GM21447 (cell line): Measurements from ENCODE around the gene CDH23.

Experiments
- ATAC-seq: cut with Tn5 transposase; IDR thresholded peaks from one replicate; pipeline ENCODE4 v1.9.1; 2021; ENCODE audit not compliant: unreplicated experiment

The CDH23 gene

GRCh38 chr10:71368643-71369042, 28.1 kb upstream of the CDH23 start:
- no peak for ATAC-seq

DNA sequence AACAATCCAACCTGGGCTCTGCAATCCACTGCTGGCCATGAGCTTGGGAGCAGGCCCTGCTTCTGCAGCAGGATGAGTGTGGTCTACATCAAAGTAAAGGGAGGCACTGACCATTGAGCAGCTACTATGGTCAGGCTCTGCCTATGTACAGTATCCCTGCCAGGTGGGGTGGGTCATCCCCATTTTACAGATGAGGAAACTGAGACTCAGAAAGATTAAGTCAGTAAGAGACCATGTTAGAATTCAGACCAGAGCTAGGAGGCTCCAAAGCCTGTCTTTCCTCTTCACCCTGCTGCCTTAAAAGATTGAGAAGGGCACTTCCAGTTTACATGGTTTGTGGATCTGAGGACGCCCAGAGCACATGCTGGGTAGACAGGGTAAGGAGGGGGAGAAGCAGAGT, 27.1 kb upstream of the CDH23 start:
- no peak for ATAC-seq

DNA sequence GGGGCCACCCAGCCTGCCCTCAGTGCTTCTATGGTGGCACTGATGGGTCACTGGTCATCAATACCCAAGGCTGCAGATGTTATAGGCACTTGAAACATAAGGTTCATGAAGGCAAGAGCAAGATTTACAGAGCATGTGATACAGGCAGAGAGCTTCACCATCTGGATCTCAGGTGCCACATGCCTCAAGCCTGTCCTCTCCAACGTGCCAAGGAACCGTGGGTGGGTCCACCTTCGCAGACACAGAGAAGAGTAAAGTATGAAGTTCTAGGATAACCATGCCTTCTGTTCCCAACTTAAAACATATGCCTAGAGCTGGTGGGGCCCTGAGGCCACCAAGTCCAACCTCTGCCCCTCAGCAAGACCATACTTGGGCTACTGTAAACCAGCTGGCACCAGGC, 26.7 kb upstream of the CDH23 start:
- no peak for ATAC-seq

- peak; percentile 63 for ATAC-seq
Observed at GRCh38 chr10:71371750-71372166, 25.0 kb upstream of the CDH23 start.

DNA sequence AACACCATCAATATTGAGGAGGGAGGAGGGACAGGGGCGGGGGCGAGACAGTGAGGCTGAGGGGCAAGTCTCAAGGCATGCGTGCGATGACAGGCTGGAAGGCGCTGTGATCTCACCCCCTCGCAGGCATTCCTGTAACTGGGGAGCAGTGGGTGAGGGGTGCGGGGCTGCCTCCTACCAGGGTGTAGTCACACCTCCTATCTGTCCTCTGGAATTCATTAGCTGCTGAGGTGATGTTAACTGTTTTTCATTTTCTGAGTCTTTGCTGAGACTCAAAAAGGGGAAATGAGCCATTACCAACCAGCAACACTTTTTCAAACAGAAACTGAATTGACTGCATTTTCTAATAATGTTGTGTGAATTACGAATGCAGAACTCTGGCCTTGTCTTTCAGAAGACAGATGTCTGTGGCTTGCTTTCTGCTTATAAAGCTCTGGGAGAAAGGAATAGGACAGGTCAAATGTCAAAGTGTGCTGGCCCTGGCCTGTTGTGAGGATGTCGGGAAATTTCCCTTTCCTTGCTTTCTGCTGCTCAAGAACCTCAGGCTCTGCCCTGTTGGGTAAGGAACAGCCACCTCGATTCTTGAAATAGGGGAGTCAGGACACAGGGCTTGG, 23.7 kb upstream of the CDH23 start:
- peak; percentile 51 for ATAC-seq

DNA sequence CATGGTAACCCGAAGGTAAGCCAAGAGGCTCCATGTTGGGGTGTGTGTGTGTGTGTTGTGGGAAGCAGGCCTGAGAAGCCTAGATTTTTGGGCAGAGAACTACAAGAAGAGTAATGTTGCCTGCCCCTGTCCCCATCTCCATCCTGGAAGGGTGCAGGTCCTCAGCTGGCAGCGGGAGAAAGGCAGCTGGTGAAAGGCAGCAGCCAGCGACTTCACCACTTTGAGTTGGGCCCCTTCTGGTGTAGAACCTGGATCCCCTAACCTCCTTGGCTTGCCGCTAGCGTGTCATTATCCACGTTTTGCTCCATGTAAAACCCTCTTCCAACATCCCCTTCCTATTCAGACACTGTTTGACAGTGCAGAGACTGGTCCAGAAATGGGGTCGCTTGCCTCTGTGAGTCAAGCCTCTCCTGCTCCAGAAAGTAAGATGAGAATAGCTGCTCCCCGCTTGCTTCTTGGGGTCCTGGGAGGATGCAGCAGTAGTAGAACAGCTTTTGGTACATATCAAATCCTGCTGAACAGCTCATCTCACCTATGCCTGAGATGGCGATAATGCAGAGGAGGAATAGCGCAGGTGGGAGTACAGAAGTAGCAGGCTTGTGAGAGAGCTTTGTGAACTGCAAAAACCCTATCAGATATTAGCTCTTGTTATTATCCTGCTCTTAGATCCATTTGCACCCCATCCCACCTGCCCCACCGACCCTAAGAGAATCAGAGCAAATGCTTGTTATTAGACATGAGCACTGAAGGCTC, 22.1 kb upstream of the CDH23 start:
- no peak for ATAC-seq

DNA sequence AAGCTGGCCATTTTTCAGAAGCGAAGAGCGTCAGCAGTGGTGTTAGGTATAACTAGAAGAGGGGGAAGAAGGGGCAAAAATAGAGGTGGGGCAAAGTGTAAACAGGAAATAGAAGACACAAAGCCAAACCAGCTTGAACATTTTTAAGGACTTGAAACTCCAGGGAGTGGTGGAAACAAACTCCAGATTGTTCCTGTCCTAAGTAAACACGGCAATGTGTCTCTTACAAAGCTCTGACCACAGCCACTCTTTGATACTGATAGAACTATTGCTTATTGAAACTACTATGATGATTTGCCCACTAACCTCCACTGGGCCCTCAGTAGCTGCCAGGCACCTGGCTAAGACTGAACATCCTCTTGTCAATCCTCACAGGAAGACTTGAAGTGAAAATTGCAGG, 20.8 kb upstream of the CDH23 start:
- no peak for ATAC-seq

GRCh38 chr10:71378336-71379117, 18.2 kb upstream of the CDH23 start:
- no peak for ATAC-seq

- no peak for ATAC-seq
Observed at GRCh38 chr10:71379118-71379766, 17.5 kb upstream of the CDH23 start.

GRCh38 chr10:71380841-71381240, 15.9 kb upstream of the CDH23 start:
- ATAC-seq = no peak

DNA sequence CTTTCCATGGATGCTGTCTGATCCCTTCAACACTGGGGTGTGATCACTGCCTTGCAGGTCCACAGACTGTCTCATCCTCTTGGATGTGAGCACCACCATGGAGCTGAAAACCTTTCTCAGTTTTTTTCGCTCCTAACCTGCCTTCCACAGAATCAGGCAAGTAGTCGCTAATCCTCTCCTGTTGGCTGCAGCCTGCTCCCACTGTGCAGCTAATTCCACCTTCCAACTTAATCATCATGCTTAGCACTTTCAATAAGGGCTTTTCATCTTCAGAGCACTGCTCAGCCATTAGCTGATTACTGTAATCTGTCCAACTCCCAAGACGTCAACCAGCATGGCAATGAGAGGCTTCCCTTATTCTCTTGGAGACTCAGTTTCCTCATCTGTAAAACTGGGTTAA, 15.1 kb upstream of the CDH23 start:
- ATAC-seq = no peak

DNA sequence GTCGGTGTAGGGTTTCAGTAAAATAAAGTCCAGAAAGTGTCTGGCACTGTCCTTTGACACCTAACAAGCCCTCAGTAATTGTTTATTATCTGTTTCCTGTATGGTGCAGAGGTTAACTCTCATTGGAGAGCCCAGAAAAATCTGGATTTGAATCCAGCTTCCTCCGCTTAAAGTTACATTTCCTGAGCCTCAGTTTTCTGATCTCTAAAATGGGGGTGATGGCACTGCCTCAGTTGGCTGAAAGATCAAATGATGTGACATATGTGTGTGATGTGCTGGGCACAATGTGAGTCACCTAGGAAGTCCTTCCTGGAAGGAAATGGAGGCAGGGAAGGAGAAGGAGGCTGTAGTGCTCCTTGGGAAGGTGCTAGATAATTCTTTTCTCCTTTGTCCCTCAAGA, 14.7 kb upstream of the CDH23 start:
- no peak for ATAC-seq

GRCh38 chr10:71382757-71383156, 14.0 kb upstream of the CDH23 start:
- ATAC-seq = no peak

DNA sequence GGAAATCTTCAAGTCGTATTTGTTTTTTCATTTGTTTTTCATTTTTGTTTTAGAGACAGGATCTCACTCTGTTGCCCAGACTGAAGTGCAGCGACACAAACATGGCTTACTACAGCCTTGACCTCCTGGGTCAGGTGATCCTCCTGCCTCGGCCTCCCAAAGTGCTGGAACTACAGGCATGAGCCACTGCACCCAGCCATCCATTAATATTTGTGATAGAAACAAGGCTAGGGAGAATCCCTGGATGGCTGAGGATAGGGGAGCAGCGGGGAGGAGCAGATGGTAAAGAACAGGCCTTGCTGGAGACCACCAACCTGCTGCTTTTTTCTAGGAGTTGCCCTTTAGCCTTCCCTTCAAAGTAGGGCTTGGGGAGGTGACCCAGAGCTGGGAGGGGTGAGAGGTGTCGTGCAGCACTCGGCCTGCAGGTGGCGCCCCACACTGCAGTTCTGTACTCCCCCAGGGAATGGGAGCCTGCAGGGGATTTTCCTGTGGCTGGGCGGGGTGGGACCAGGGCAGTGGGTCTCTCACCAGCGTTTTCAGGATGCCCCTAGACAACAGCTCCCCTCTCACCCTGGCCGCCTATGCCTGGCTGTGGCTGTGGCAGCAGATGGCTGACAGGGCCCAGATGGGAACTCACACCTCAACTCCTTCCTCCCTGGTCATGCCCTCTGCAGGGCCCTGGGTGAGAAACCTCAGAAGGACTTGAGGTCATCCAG, 12.6 kb upstream of the CDH23 start:
- no peak for ATAC-seq

DNA sequence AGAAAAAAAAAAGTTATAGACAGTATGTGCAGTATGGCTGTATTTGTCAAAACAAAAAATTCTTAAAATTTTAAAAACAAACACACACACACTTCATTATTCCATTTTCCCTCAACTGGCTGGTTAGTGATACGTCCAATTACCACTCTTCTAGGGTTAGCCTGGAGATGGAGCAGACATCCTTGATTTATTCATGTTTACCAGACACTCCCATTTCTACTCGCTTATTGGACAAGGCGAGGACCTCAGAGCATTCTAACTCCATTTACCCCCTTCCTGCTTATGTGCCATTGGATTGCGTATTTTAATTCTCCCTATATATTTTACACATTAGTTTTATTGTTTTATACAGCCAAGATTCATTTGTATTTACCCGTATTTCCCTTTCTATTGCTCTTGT, 8.5 kb upstream of the CDH23 start:
- no peak for ATAC-seq

DNA sequence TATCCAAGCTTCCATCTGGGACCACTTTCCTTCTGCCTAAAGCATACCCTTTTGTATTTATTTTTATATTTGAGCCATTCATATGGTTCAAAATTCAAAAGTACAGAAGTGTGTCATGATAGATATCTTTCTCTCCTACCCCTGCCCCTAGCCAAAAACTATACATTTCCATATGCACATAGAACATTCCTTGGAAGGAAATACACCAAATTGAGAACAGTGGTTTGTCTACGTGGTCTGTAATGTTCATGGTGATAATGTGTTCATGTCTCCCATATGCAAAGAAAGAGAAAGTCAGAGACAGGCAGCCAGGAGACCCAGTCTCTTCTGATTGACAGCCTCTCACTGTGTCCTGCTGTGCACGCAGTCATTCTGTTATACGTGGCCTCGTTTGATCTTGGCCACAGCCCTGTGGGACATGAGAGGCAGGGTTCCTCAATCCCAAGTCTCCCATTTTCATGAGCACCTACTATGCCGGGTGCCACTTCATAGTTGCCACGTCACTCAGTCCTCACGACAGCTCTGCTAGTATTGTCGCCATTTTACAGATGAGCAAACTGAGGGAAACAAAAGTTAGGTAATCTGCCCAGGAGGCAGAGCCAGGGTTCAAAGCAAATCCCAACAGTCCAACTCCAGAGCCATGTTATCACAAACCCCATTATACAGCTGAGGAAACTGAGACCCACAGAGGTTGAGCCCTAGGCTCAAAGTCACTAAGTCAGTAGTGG, 8.0 kb upstream of the CDH23 start:
- no peak for ATAC-seq

GRCh38 chr10:71389768-71390460, 6.8 kb upstream of the CDH23 start:
- no peak for ATAC-seq

DNA sequence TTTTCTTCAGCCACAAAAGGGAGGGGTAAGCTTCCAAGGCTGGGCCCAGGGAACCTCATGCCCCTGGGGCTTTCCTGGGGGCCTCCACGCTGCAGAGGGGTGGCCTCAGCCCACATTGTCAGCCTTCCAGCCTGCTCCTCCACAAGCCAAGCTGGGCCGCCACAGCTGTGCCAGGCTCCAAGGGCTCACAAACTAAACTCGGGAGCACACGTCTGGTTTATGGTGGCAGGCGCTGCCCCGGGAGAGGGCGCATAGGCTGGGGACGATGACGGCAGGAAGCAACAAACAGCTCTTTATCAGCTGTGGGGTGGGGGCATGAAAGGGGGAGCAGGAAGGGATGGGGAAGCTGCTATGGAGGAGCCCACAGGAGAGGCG, 6.3 kb upstream of the CDH23 start:
- no peak for ATAC-seq

DNA sequence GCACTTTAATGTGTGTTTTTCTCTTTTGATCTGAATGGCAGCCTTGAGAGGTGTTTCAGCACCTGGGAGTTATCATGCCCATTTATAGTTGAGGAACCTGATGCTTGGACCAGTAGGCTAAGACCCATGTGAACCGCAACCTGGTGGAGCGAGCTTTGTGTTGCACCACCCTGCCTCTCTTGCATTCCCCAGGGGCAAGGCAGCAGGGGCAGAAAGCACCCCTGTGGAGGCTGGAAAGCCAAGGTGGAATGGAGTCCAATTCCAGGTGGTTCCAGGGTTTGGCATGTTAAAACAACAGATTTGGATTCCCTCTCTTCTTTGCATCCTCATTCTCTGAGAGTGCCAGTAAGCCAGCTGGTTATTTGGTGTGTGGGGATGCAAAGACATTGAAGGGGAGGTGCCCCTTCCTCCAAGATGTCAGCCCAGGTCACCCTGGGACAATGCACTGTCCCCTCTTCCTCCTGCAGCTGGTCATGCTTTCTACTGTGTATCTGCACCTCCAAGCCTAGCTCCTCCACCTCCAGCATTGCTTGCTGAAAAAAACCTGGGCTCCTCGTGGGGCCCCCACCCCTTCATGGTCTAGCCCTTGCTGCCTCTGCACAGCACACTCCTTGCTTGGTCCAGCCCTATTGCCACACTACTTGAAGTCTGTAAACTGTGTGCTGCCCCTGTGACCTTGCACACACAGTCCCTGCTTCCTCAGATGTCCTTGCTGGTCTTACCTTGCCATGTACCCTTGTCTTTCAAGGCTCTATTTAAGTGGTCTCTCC, 5.6 kb upstream of the CDH23 start:
- ATAC-seq = no peak
